Peyer's patch (tissue), 4 donors: ENCODE results near the gene TBX21.

Source experiments
- POLR2A ChIP-seq, 2 donors: fragments of 450-650 bp; IDR thresholded peaks; one replicate each; pipeline ENCODE4 v1.5.1; 2017; ENCODE audit warnings: antibody characterized with exemption in 2 of 2, mild to moderate bottlenecking in 2 of 2, moderate library complexity in 2 of 2
- TF ChIP-seq, protein P1 (sequence below), 6 experiments: fragments of 450-650 bp in 4 of 6; fragments of 200-600 bp in 2 of 6; sonication (generic) in 1 of 6; IDR thresholded peaks; one replicate each; pipeline ENCODE4 v1.5.1; 2017 to 2019; ENCODE audit warnings: antibody characterized with exemption in 6 of 6, mild to moderate bottlenecking in 3 of 6, moderate library complexity in 1 of 6

DNA sequence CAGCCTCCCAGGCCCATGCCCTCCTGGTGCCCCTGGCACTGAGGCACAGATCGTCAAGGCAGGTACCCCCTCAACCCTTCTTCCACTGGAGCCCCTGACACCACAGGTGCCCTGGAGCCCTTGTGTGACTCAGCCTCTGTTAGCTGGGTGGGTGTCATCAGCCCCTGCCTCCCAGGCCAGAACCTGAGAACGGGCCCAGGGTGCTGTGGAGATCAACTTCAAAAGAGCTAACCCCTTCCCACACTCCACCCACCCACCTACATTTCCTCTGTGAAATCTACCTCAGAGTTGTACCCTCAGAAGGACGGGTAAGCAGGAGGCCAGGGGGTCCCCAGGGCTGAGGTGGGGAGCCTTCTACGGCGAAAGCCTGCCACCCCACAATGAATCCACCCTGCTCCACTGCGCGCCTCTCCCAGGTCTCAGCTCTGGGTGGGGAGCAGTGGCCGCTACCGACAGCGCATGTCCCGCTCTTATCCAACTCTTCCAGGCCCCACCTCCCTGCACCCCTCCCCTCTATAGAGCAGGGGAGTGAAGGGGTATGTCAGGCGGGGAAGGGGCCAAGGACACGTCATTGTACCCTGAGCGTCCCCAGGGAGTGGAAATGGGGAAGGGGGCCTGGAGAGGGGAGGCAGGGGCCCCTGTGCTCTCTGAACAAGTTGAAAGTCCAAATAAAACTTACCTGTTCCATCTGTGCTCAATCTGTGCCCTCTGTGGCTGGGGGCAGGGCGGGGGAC lies 21.5 kb upstream of the TBX21 start:
- no peak for TF ChIP-seq POLR2A (IDR thresholded peaks at IDR 0.05)
- TF ChIP-seq, protein P1, sequence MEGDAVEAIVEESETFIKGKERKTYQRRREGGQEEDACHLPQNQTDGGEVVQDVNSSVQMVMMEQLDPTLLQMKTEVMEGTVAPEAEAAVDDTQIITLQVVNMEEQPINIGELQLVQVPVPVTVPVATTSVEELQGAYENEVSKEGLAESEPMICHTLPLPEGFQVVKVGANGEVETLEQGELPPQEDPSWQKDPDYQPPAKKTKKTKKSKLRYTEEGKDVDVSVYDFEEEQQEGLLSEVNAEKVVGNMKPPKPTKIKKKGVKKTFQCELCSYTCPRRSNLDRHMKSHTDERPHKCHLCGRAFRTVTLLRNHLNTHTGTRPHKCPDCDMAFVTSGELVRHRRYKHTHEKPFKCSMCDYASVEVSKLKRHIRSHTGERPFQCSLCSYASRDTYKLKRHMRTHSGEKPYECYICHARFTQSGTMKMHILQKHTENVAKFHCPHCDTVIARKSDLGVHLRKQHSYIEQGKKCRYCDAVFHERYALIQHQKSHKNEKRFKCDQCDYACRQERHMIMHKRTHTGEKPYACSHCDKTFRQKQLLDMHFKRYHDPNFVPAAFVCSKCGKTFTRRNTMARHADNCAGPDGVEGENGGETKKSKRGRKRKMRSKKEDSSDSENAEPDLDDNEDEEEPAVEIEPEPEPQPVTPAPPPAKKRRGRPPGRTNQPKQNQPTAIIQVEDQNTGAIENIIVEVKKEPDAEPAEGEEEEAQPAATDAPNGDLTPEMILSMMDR (IDR thresholded peaks at IDR 0.05), result no peak
